ENCODE data around the gene ARPC2. TPM values are rescaled to one million over a fixed set of nuclear protein-coding genes. Genes with fewer than 3 reads are reported as not detected.
A peak's percentile ranks its signal among the peaks of the same experiment; 100 is the strongest.

The ARPC2 gene
- total and polyA plus RNA-seq, 2 of the 13 experiments (the other 11 are each of a cell fraction or from before 2014, with no cell fraction given): 168 to 303 TPM

DNA sequence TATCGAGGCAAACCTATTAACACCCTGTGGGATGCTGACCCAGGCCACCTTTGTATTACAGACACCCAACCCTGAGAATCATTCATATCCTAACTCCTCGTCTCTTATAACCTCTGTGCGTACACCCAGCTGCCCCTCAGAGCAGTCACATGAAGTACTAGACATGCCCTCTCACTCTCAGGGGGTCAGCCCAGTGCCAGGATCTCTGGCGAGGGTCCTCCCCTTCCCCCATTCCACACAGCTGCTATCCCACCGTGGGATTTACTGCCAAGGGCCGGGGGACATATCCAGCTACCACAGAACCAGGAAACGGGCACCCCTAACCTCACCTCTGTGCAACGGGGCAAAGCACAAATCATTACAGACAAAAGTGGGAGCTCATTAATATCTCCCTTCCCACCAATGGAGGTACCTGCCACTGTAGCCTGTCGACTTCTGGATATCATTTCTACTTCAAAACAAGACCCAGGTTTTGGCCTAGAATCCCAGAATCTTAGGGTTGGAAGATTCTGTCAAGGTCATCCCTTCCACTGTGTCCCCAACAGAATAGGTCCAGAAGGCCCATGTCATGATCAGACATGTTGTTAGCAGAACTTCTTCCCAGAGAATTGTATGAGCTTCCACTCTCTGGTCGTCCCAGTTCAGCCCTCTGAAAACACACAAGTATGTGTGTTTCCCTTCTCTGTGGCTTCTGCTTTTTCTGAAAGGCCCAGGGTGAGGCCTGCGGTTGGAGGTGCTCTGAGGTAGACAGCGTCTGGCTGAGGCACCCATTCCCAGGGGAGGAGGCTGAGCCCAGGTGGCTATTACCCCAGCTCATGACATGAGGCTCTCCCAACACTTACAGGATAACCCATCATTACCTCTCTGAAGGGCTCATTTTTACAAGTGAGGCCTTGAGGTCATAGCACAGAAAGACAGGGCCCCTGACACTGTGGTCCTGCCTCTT lies 73.6 kb downstream of the ARPC2 start (continued):
- 0 out of 2 replicates have a peak, but pooled peaks have one; percentile 58 for TF ChIP-seq ZNF235 (CRISPR knock-in tag; IDR thresholded peaks at IDR 0.05; ENCODE audit: borderline replicate concordance)
- TF ChIP-seq, protein P1, sequence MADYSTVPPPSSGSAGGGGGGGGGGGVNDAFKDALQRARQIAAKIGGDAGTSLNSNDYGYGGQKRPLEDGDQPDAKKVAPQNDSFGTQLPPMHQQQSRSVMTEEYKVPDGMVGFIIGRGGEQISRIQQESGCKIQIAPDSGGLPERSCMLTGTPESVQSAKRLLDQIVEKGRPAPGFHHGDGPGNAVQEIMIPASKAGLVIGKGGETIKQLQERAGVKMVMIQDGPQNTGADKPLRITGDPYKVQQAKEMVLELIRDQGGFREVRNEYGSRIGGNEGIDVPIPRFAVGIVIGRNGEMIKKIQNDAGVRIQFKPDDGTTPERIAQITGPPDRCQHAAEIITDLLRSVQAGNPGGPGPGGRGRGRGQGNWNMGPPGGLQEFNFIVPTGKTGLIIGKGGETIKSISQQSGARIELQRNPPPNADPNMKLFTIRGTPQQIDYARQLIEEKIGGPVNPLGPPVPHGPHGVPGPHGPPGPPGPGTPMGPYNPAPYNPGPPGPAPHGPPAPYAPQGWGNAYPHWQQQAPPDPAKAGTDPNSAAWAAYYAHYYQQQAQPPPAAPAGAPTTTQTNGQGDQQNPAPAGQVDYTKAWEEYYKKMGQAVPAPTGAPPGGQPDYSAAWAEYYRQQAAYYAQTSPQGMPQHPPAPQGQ (CRISPR knock-in tag; IDR thresholded peaks at IDR 0.05; ENCODE audit: borderline replicate concordance): no peak
- TF ChIP-seq ZNF12 (CRISPR knock-in tag; IDR thresholded peaks at IDR 0.05): no peak
- TF ChIP-seq ZSCAN5A (CRISPR knock-in tag; IDR thresholded peaks at IDR 0.05; ENCODE audit: borderline replicate concordance): no peak
- no peak for TF ChIP-seq ZFAT (CRISPR knock-in tag; conservative IDR thresholded peaks at IDR 0.05)
- TF ChIP-seq ZNF430 (CRISPR knock-in tag; IDR thresholded peaks at IDR 0.05): 0 out of 2 replicates have a peak, but pooled peaks have one; percentile 10
- 0 out of 2 replicates have a peak, but pooled peaks have one; percentile 10 for TF ChIP-seq BCL6 (CRISPR knock-in tag; IDR thresholded peaks at IDR 0.05)
- 0 out of 2 replicates have a peak, but pooled peaks have one; percentile 29 for TF ChIP-seq NR2C2 (CRISPR knock-in tag; IDR thresholded peaks at IDR 0.05; ENCODE audit: borderline replicate concordance)
- TF ChIP-seq ZNF382 (CRISPR knock-in tag; IDR thresholded peaks at IDR 0.05; ENCODE audit: borderline replicate concordance): no peak
- no peak for TF ChIP-seq FOXC1 (CRISPR knock-in tag; IDR thresholded peaks at IDR 0.05; ENCODE audit: borderline replicate concordance)
- TF ChIP-seq, protein P2, sequence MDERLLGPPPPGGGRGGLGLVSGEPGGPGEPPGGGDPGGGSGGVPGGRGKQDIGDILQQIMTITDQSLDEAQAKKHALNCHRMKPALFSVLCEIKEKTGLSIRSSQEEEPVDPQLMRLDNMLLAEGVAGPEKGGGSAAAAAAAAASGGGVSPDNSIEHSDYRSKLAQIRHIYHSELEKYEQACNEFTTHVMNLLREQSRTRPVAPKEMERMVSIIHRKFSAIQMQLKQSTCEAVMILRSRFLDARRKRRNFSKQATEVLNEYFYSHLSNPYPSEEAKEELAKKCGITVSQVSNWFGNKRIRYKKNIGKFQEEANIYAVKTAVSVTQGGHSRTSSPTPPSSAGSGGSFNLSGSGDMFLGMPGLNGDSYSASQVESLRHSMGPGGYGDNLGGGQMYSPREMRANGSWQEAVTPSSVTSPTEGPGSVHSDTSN (CRISPR knock-in tag; IDR thresholded peaks at IDR 0.05): no peak
- 0 out of 2 replicates have a peak, but pooled peaks have one; percentile 54 for TF ChIP-seq ZNF333 (CRISPR knock-in tag; IDR thresholded peaks at IDR 0.05; ENCODE audit: borderline replicate concordance)
- no peak for TF ChIP-seq ATRX (CRISPR knock-in tag; IDR thresholded peaks at IDR 0.05; ENCODE audit: borderline replicate concordance)
- TF ChIP-seq, protein P3, sequence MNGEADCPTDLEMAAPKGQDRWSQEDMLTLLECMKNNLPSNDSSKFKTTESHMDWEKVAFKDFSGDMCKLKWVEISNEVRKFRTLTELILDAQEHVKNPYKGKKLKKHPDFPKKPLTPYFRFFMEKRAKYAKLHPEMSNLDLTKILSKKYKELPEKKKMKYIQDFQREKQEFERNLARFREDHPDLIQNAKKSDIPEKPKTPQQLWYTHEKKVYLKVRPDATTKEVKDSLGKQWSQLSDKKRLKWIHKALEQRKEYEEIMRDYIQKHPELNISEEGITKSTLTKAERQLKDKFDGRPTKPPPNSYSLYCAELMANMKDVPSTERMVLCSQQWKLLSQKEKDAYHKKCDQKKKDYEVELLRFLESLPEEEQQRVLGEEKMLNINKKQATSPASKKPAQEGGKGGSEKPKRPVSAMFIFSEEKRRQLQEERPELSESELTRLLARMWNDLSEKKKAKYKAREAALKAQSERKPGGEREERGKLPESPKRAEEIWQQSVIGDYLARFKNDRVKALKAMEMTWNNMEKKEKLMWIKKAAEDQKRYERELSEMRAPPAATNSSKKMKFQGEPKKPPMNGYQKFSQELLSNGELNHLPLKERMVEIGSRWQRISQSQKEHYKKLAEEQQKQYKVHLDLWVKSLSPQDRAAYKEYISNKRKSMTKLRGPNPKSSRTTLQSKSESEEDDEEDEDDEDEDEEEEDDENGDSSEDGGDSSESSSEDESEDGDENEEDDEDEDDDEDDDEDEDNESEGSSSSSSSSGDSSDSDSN (CRISPR knock-in tag; IDR thresholded peaks at IDR 0.05): peak; percentile 30; the same call in 1 of the 2 replicates
- no peak for TF ChIP-seq GATA4 (IDR thresholded peaks at IDR 0.05; ENCODE audit: borderline replicate concordance, low read depth)
- TF ChIP-seq SAP130 (CRISPR knock-in tag; IDR thresholded peaks at IDR 0.05; ENCODE audit: low read depth): 0 out of 2 replicates have a peak, but pooled peaks have one; percentile 8
- TF ChIP-seq ZNF367 (CRISPR knock-in tag; IDR thresholded peaks at IDR 0.05; ENCODE audit: borderline replicate concordance): no peak
- TF ChIP-seq DNMT1 (CRISPR knock-in tag; IDR thresholded peaks at IDR 0.05): 0 out of 2 replicates have a peak, but pooled peaks have one; percentile 48
